Fibroblast of skin of abdomen (primary cell): ENCODE measurements around the gene CST7.

Source experiments
- DNase-seq: peaks from one replicate; pipeline ENCODE4 v3.0.0-alpha.2; 2013

CST7 gene

DNA sequence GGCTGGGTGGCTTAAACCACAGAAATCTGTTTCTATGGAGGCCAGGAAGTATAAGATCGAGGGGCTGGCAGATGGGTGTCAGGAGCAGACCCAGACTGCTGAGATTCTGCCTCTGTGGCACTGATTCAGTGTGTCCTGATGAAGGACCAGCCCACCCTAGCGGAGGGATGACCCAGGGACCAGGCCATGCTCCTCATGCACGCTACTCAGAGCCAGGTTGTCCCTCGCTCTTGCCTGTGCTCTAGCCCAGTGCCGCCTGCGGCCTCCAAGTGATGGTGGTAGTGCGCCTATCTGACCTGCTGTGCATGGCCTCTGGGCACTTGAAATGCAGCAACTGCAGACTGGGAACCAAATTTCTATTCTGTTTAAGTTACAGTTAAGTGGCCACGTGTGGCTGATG lies 56.6 kb downstream of the CST7 start:
- no peak for DNase-seq

- no peak for DNase-seq
These were observed 57.5 kb downstream of the CST7 start for GRCh38 chr20:25006431-25007167.

- DNase-seq = no peak
These were observed 58.6 kb downstream of the CST7 start for GRCh38 chr20:25007491-25008305.

GRCh38 chr20:25008388-25009217 lies 59.5 kb downstream of the CST7 start:
- no peak for DNase-seq
